ENCODE measurements around the gene RASL10A.

The RASL10A gene

DNA sequence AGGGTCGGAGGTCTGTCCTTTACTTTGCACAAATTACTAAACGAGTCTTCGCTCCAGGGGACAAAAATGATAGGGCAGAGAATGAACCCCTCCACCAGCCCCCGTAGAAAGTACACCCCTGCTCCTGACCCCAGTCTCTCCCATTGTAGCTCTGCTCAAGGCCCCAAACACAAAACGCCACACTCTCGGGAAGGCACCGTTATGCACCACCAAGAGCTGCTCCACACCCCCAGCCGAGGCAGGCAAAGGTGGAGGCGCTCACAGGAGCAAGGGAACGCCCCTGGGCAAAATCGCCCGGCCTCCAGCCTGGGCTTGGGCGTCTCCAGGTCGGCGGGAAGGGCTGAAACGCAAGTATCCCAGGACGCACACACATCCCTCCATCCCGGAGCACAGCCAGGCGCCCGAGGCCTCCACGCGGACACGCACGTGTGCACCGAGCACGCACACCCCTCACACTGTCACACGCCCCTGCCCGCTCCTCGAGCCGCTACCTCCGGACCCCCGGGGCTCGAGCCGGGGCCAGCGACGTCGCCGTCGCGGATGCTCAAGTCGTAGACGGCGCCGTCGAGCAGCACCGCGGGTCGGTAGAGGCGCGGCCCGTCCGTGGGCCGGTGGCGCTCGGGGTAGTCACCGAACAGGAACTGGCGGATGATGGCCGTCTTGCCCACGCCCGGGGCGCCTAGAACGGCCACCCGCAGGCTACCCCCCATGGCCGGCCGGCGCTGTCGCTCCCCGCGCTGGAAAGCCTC, 786 bp downstream of the RASL10A start:
- Mint-ChIP-seq H3K9me3 (no peaks in the 10 kb centered on the region), H3K27ac (peak overlapping the region in 1 of 2 donors; percentile 16), H3K4me3 (peak overlapping the region; percentile 16 to 61), H3K4me1 (peaks cover 38% of the 10 kb centered on the region), H3K27me3 (peaks cover 59% of the 10 kb centered on the region)
- no peak for ATAC-seq
- DNase-seq: peak in 1 of 2 donors; percentile 10

DNA sequence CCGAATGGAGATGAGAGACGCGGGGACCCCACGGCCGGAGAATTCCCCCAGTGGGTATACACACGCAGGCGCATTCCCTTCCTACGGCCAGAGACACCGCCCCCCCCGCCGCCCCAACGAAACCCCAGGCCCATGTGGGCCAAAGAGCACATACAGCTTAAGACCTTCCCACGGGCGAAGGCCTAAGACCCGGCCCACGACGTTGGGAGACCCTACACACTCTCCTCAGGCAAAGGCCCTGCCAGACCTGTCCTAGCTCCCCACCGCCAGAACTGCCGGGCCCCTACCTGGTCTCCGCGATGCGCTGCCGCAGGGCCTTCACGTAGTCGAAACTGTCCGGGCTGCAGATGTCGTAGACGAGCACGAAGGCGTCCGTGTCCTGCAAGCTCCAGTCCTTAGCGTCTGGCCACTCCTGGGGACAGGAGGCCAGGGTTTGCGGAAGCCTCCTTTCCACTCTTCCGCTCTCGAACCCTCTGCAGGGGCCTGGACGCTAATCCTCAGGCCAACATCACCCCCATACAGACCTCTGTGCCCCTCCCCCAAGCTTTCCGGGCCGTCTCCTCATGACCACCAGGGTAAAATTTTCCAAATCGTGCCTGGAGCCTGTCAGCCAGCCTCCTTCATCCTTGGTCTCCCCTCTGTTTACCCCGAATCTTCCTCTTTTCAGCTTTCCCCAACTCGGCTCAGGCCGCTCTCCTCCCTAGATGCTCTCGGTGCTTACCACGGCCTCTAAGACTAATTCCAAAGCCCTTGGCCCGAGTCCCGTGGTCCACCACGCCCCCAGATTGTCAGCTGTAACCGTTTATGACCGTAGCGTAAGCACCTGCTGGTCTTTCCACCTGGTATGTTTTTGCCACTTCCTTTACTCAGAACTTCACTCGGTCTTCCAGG, 1.7 kb downstream of the RASL10A start:
- Mint-ChIP-seq H3K9me3 (no peaks in the 10 kb centered on the region), H3K4me1 (peaks cover 47% of the 10 kb centered on the region), H3K27me3 (peaks cover 59% of the 10 kb centered on the region), H3K4me3 (peak overlapping the region; percentile 46 to 61), H3K27ac (peak overlapping the region in 1 of 2 donors; percentile 37)
- DNase-seq (no peak), ATAC-seq (no peak)

DNA sequence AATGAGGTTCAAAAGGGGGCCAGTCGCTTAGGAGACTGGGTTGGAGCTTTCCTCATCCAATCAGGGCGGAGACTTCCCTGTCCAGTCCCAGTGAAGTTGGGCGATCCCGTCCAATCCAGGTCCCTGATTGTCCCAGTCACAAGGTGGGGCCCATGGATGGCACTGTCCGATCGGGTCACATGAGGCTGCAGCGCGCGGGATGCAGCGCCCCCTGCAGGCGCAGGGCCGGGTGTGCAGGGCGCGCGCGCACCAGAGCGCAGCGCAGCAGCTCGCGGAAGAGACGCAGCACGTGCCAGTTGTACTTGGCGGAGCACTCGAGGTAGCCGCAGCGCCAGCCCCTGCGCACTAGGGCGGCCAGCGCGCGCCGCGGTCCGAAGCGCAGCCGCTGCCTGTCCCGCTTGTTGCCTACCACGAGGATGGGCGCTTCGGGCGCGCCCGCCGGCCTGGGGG, 2.3 kb downstream of the RASL10A start:
- Mint-ChIP-seq H3K4me3 (peak overlapping the region in 1 of 2 donors; percentile 46), H3K27me3 (peaks cover 66% of the 10 kb centered on the region), H3K9me3 (no peaks in the 10 kb centered on the region), H3K27ac (peak overlapping the region in 1 of 2 donors; percentile 37), H3K4me1 (peaks cover 53% of the 10 kb centered on the region)
- ATAC-seq (peak; percentile 25), DNase-seq (peak; percentile 45 to 54)

DNA sequence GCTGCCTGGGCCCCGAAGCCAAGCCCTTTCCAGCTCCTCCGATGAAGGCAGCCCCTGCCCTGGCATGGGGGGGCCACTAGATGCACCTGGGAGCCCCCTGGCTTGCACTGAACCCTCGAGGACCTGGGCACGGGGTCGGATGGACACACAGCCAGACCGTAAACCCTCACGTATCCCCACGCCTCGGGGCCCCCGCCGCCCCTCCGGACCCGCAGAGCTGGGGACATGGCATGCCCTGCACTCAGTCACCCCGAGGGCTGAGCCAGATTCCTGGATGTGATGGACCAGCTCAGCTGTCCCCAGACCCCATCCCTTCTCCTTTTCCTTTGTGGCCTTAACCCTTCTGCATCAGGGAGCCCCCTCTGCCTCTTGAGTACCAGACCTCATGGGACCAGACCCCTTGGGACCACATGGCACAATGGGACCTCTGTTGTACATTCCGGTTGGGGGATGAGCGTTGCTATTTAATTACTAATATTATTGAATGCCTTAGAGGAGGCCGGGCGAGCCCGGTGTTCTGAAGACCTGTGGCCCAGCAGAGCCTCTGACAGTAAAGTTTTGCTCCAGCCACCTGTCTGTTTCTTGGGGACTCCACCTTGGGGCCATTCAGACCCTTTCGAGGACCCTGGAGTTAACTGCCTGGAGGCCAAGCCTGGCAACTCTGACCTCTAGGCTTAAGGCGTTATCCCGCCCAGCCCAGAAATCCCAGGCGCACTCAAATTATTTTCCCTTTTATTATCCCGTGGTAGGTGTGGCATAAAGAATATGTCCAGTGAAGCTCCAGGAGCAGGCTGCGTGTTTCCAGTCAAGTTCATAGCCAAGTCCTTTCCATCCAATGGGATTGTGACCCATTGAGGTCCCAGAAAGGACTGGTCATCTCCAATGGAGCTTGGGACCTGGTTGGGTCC, 3.0 kb downstream of the RASL10A start:
- Mint-ChIP-seq H3K9me3 (no peaks in the 10 kb centered on the region), H3K27ac (no peak overlapping the region), H3K4me1 (peaks cover 57% of the 10 kb centered on the region), H3K4me3 (no peak overlapping the region), H3K27me3 (peaks cover 73% of the 10 kb centered on the region)
- DNase-seq: no peak
- ATAC-seq: no peak

DNA sequence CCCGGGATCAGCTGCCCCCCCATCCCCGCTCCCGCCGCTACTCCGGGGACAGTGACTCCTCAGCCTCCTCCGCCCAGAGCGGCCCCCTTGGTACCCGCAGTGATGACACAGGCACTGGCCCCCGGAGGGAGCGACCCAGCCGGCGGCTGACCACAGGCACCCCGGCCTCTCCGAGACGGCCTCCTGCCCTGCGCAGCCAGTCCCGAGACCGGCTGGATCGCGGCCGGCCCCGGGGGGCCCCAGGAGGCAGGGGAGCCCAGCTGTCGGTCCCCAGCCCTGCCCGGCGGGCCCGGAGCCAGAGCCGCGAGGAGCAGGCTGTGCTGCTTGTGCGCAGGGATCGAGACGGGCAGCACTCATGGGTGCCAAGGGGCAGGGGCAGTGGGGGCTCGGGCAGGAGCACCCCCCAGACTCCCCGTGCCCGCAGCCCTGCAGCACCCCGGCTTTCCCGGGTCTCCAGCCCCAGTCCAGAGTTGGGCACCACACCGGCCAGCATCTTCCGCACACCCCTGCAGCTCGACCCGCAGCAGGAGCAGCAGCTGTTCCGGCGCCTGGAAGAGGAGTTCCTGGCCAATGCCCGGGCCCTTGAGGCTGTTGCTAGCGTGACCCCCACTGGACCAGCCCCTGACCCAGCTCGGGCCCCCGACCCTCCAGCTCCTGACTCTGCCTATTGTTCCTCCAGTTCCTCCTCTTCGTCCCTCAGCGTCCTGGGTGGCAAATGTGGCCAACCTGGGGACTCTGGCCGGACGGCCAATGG, 3.9 kb downstream of the RASL10A start:
- Mint-ChIP-seq H3K9me3 (no peaks in the 10 kb centered on the region), H3K27ac (no peak overlapping the region), H3K4me1 (peaks cover 60% of the 10 kb centered on the region), H3K27me3 (peaks cover 69% of the 10 kb centered on the region), H3K4me3 (no peak overlapping the region)
- ATAC-seq: no peak
- no peak for DNase-seq

DNA sequence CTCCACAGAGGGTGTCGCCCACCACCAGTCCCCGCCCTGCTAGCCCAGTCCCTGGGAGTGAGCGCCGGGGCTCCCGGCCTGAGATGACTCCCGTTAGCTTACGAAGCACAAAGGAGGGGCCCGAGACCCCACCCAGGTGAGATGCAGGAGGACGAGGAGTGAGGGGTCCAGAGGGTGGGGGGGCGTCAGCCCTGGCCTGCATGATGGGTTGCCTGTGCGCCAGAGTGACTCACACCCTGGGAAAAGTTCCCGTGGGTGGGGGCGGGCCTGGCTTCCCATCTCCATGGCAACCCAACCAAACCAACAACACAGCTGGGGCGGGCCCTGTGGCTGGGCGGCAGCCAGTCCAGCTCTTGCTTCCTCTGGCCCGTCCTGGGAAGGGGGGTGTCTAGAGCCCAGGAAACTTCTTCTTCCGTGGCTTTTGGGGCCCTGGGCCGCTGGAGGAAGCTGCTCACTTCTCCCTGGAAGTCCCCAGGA, 4.6 kb downstream of the RASL10A start:
- Mint-ChIP-seq H3K27ac (peak overlapping the region in 1 of 2 donors; percentile 19), H3K27me3 (peaks cover 69% of the 10 kb centered on the region), H3K9me3 (no peaks in the 10 kb centered on the region), H3K4me3 (peak overlapping the region in 1 of 2 donors; percentile 31), H3K4me1 (peaks cover 68% of the 10 kb centered on the region)
- peak; percentile 45 for ATAC-seq
- peak; percentile 57 to 80 for DNase-seq

DNA sequence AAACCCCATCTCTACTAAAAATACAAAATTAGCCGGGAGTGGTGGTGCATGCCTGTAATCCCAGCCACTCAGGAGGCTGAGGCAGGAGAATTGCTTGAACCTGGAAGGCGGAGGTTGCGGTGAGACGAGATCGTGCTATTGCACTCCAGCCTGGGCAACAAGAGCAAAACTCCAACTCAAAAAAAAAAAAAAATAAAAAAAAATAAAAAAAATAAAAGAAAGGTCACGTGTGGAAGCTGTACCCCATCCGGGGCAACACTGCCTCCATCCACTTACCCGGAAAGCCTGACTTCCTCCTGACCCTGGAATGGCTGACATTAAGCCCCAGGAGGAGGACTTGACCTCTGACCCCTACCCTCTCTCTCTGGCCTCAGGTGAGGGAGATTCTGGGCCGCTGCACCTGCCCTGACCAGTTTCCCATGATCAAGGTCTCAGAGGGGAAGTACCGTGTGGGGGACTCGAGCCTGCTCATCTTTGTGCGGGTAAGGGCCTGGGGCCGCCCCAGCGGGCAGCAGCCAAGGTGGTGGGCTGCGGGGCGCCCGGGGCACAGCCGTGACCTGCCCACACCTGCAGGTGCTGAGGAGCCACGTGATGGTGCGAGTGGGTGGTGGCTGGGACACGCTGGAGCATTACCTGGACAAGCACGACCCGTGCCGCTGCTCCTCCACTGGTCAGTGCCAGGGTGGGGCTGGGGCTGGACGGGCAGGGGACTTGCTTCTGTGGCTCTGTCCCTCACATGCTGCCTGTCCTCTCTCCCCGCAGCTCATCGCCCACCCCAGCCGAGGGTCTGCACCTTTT, 5.2 kb downstream of the RASL10A start:
- DNase-seq: no peak
- Mint-ChIP-seq H3K4me1 (peaks cover 74% of the 10 kb centered on the region), H3K27me3 (peaks cover 73% of the 10 kb centered on the region), H3K9me3 (no peaks in the 10 kb centered on the region), H3K27ac (no peak overlapping the region), H3K4me3 (no peak overlapping the region)
- ATAC-seq: no peak

DNA sequence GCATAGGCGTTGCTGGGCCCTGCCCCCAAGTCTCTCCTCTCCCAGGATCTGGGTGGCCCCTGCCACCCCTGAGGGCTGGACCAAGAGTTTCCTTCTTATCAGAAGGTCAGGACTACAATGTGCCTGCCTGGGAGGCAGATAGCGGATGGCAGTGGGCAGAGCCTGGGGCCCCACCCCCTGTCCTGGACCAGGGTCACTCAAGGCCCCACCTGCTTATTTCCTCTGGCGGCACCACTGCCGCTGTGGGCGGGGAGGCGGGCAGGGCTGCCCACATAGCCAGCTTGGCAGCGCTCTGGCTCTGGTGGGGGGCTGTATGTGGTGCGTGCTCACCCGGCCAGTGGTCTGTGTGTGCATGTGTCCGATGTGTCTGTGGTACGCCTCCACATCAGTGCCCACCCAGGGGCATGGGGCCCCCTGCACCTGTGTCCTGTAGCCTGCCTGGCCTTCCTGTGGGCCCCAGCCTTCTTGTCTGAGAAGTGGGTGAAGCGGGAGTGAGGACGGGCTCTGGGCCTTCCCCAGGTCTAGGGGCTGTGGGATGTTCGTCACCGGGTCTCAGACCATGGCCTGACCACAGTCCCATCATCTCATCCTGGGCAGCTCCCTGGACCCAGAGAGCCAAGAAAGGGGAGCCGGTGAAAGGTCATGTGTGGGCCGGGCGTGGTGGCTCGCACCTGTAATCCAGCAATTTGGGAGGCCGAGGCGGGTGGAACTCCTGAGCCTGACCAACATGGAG, 6.0 kb downstream of the RASL10A start:
- peaks cover 74% of the 10 kb centered on the region for H3K4me1 Mint-ChIP-seq
- H3K9me3 Mint-ChIP-seq: no peaks in the 10 kb centered on the region
- ATAC-seq (no peak), DNase-seq (peak in 1 of 2 donors; percentile 8)
- H3K4me3 Mint-ChIP-seq: no peak overlapping the region
- H3K27me3 Mint-ChIP-seq: peaks cover 76% of the 10 kb centered on the region
- H3K27ac Mint-ChIP-seq: no peak overlapping the region

DNA sequence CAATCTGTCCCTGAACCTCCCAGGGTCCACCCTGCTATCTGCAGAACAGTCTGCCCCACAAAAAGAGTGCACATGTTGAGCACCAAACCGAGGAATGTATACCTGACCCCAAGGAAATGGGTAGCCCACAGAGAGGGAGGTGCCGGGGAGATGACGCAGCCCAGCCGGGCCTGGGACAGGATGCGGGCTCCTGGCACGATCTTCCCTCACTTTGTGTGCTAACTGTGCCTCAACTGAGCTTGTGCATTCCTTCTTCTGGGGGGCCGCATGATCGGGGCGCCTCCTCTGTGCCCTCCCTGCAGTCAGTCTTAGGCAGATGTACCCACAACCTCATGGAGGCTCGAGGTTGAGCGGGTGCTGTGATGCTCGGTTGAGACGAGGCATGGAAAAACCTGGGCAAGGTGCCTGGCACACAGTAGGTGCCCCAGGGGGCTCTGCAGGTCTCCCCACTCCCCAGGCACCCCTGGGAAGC, 6.7 kb downstream of the RASL10A start:
- no peak overlapping the region for H3K27ac Mint-ChIP-seq
- DNase-seq: peak; percentile 28 to 71
- H3K4me1 Mint-ChIP-seq: peaks cover 67% of the 10 kb centered on the region
- peak overlapping the region; percentile 2 to 12 for H3K4me3 Mint-ChIP-seq
- ATAC-seq: peak; percentile 74
- peaks cover 74% of the 10 kb centered on the region for H3K27me3 Mint-ChIP-seq
- H3K9me3 Mint-ChIP-seq: no peaks in the 10 kb centered on the region

DNA sequence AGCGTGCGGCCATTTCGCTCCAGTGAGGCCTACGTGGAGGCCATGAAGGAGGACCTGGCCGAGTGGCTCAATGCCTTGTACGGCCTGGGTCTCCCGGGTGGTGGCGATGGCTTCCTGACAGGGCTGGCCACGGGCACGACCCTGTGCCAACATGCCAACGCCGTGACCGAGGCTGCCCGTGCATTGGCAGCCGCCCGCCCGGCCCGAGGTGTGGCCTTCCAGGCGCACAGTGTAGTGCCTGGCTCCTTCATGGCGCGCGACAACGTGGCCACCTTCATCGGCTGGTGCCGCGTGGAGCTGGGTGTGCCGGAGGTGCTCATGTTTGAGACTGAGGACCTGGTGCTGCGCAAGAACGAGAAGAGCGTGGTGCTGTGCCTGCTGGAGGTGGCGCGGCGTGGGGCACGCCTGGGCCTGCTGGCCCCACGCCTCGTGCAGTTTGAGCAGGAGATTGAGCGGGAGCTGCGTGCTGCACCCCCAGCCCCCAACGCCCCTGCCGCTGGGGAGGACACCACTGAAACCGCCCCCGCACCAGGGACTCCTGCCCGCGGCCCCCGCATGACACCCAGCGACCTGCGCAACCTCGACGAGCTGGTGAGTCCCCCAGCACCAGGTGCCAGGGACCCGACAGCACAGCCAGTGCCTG, 7.2 kb downstream of the RASL10A start:
- Mint-ChIP-seq H3K4me1 (peaks cover 61% of the 10 kb centered on the region), H3K4me3 (peak overlapping the region; percentile 2 to 12), H3K27ac (no peak overlapping the region), H3K27me3 (peaks cover 69% of the 10 kb centered on the region), H3K9me3 (no peaks in the 10 kb centered on the region)
- ATAC-seq: no peak
- DNase-seq: no peak

DNA sequence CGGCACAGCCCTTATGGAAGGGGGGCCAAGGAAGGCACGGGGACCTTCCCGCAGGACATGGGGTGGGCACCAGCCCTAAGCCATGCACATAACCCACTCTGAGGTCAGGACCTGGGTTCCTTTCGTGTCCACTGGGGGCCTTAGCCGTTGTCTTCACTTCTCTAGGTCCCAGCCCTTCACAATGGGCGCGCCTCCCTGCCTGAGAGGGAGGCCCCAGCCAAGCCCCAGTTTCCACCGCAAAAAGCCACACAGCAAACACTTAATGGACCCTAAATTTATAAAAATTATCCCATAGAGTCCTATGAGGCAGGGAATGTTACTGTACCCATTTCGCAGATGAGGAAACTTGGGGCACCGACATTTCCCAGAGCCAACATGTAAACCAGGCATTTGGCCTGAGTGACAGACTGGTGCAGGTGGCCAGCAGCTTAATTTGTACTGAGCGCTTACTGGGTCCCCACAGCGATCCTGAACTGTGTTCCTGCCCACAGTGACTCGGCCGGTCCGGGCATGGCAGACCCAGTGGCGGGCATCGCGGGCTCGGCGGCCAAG, 7.8 kb downstream of the RASL10A start:
- H3K4me1 Mint-ChIP-seq: peaks cover 55% of the 10 kb centered on the region
- peak overlapping the region; percentile 80 to 82 for H3K4me3 Mint-ChIP-seq
- H3K27ac Mint-ChIP-seq: no peak overlapping the region
- ATAC-seq (no peak), DNase-seq (no peak)
- H3K27me3 Mint-ChIP-seq: peaks cover 63% of the 10 kb centered on the region
- H3K9me3 Mint-ChIP-seq: no peaks in the 10 kb centered on the region

DNA sequence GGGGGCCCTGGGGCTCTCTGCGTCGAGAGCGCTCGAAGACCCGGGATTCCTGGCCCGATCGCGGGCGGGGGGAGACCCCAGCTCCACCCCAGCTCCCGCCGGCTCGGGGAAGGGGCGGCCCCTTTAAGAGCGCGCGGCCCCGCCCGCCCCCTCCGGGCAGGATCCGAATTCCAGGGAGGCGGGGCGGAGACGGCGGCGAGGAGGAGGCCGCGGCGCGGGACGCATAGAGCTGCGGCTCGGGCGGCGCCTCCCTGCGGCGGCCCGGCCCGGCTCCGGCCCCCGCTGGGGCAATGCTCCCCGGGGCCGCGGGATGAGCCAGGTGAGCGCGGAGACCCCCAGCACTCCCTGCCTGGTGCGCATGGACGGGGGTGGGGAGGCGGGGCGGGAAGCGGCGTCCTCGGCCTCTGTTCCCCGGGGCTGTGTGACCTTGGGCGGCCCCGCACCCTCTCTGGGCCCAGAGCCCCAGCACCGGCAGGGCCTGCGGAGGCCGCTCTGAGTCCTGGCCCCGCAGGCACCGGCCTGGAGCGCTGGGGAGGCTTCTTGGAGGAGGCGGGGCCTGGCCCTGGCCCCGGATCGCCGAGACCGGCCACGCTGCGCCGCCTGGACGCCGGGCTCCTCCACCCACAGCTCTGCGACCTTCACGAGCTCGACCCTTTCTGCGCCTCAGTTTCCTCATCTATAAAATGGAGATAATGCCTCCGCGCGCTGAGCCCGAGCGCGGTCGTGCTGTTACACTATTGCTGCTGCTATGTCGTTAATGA, 8.5 kb downstream of the RASL10A start:
- Mint-ChIP-seq H3K9me3 (no peaks in the 10 kb centered on the region), H3K4me3 (peak overlapping the region; percentile 82 to 87), H3K27me3 (peaks cover 56% of the 10 kb centered on the region), H3K27ac (no peak overlapping the region), H3K4me1 (peaks cover 54% of the 10 kb centered on the region)
- DNase-seq: peak in 1 of 2 donors; percentile 26
- peak; percentile 19 for ATAC-seq
